C4-2B (cell line): ENCODE data around the gene RPGRIP1L.

Experiments
- H3K27ac ChIP-seq: fragments of 450-650 bp; 2 replicates; pipeline ENCODE4 v1.5.1; 2017
- CTCF ChIP-seq: fragments of 450-650 bp; conservative IDR thresholded peaks from 2 replicates; pipeline ENCODE4 v1.5.1; 2017; ENCODE audit warnings: mild to moderate bottlenecking
- ZFX ChIP-seq: fragments of 450-650 bp; IDR thresholded peaks from 2 replicates; pipeline ENCODE4 v1.6.1; 2017

Gene RPGRIP1L

GRCh38 chr16:53597776-53598175, 105.9 kb downstream of the RPGRIP1L start:
- no peak for TF ChIP-seq CTCF
- TF ChIP-seq ZFX = no peak
- H3K27ac ChIP-seq = no peak overlapping the region

GRCh38 chr16:53588081-53588648, 115.5 kb downstream of the RPGRIP1L start:
- no peak overlapping the region for H3K27ac ChIP-seq
- no peak for TF ChIP-seq CTCF
- no peak for TF ChIP-seq ZFX

GRCh38 chr16:53583401-53583800, 120.3 kb downstream of the RPGRIP1L start:
- TF ChIP-seq ZFX (no peak), CTCF (no peak)
- no peak overlapping the region for H3K27ac ChIP-seq

- no peak for TF ChIP-seq ZFX
- no peak for TF ChIP-seq CTCF
- H3K27ac ChIP-seq = no peak overlapping the region
These were observed 121.9 kb downstream of the RPGRIP1L start for GRCh38 chr16:53581784-53582183.

GRCh38 chr16:53580038-53580802, 123.4 kb downstream of the RPGRIP1L start:
- no peak overlapping the region for H3K27ac ChIP-seq
- TF ChIP-seq ZFX (no peak), CTCF (no peak)

- H3K27ac ChIP-seq = no peak overlapping the region
- TF ChIP-seq CTCF (no peak), ZFX (no peak)
These were observed 126.8 kb downstream of the RPGRIP1L start for GRCh38 chr16:53576904-53577303.

GRCh38 chr16:53576210-53576609, 127.4 kb downstream of the RPGRIP1L start:
- no peak overlapping the region for H3K27ac ChIP-seq
- no peak for TF ChIP-seq ZFX
- no peak for TF ChIP-seq CTCF
